Stomach (tissue), 4 donors: ENCODE measurements around the gene KIRREL3.

Experiments used
- POLR2A ChIP-seq, 4 donors: fragments of 450-650 bp; IDR thresholded peaks; one replicate each; pipeline ENCODE4 v1.6.1; 2016; ENCODE audit warnings: antibody characterized with exemption in 4 of 4, control low read depth in 2 of 4, mild to moderate bottlenecking in 1 of 4, moderate library complexity in 1 of 4
- TF ChIP-seq, protein P1 (sequence below), 7 experiments: fragments of 450-650 bp in 4 of 7; fragments of 200-600 bp in 3 of 7; sonication (generic) in 3 of 7; IDR thresholded peaks; one replicate each; pipeline ENCODE4 v1.5.1; 2016 to 2019; ENCODE audit warnings: antibody characterized with exemption in 7 of 7, control low read depth in 2 of 7, mild to moderate bottlenecking in 1 of 7

DNA sequence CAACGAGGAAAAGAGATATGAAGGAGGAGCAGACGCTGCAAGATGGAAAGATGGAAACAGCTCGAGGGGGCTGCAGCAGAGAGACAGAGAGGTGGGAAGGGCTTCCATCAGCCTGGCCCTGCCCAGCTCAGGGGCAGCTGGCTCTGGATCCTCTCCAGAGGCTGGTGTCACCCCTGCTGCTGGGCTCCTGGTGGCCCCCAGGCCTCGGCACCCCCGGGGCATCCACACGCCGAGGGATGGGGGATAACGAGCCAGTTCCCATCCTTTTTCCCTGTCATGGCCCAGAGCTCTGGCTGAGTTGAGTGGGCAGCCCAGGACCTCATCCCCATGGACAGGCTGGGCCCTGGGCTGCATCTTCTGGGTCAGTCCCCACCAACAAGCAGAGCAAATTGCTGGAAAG is 542.8 kb downstream of the KIRREL3 start:
- TF ChIP-seq, protein P1, sequence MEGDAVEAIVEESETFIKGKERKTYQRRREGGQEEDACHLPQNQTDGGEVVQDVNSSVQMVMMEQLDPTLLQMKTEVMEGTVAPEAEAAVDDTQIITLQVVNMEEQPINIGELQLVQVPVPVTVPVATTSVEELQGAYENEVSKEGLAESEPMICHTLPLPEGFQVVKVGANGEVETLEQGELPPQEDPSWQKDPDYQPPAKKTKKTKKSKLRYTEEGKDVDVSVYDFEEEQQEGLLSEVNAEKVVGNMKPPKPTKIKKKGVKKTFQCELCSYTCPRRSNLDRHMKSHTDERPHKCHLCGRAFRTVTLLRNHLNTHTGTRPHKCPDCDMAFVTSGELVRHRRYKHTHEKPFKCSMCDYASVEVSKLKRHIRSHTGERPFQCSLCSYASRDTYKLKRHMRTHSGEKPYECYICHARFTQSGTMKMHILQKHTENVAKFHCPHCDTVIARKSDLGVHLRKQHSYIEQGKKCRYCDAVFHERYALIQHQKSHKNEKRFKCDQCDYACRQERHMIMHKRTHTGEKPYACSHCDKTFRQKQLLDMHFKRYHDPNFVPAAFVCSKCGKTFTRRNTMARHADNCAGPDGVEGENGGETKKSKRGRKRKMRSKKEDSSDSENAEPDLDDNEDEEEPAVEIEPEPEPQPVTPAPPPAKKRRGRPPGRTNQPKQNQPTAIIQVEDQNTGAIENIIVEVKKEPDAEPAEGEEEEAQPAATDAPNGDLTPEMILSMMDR (IDR thresholded peaks at IDR 0.05): no peak
- no peak for TF ChIP-seq POLR2A (IDR thresholded peaks at IDR 0.05)
